Endothelial cell of umbilical vein (primary cell): ENCODE data around the gene SLC47A2. TPM values are rescaled to one million over a fixed set of nuclear protein-coding genes. Genes with fewer than 3 reads are reported as not detected.

Experiments
- BruUV-seq: library from RNA; stranded (reverse); fragments of 400-500 nt; replicated peaks from 2 replicates; lab custom pipeline; 2021; lab: Mats Ljungman, UMichigan
- CTCF ChIA-PET: fragments of 300-600, 350-600 bp; sonication (Branson Sonifier 250); formaldehyde crosslinking; loops from one replicate; lab custom pipeline; 2021; ENCODE audit warnings: antibody characterized with exemption, inconsistent platforms; lab: Charles Lee
- POLR2A ChIA-PET: fragments of 300-600, 350-600 bp; sonication (Branson Sonifier 250); formaldehyde crosslinking; loops from one replicate; lab custom pipeline; 2021; ENCODE audit warnings: antibody characterized with exemption, inconsistent platforms; lab: Charles Lee
- DNase-seq: peaks from one replicate; pipeline ENCODE4 v3.0.0-alpha.2; 2011; ENCODE audit warnings: low read depth, low spot score
- FAIRE-seq: peaks from 2 replicates; lab custom pipeline; 2011; peaks lifted over from hg19 to GRCh38; lab: Jason Lieb, UNC
- H2AFZ ChIP-seq: 2 replicates; pipeline ENCODE4 v1.6.0; 2012; ENCODE audit warnings: low read depth, low read length, control low read depth, inconsistent platforms
- H3K27ac ChIP-seq: 2 replicates; pipeline ENCODE4 v1.5.1; 2011; ENCODE audit warnings: low read depth, mild to moderate bottlenecking, control low read depth, low read length, moderate library complexity; ENCODE audit not compliant: insufficient read depth
- H3K27me3 ChIP-seq, 2 experiments: 2 replicates each; pipeline versions ENCODE4 v1.6.0 to v1.6.1; 2011; ENCODE audit warnings: low read length in 2 of 2, mixed read lengths in 1 of 2; ENCODE audit not compliant: control insufficient read depth in 2 of 2, insufficient read depth in 2 of 2
- H3K36me3 ChIP-seq, 2 experiments: 2 replicates in 1 of 2; 3 replicates in 1 of 2; pipeline ENCODE4 v1.5.1; 2011; ENCODE audit warnings: low read length in 2 of 2, mild to moderate bottlenecking in 1 of 2, moderate library complexity in 1 of 2; ENCODE audit not compliant: control insufficient read depth in 2 of 2, insufficient read depth in 2 of 2; ENCODE audit errors: extremely low read depth in 1 of 2
- H3K4me1 ChIP-seq: 3 replicates; pipeline ENCODE4 v1.5.1; 2011; ENCODE audit warnings: mild to moderate bottlenecking, low read length; ENCODE audit not compliant: control insufficient read depth, insufficient read depth; ENCODE audit errors: extremely low read depth
- H3K4me2 ChIP-seq: 2 replicates; pipeline ENCODE4 v1.6.1; 2011; ENCODE audit warnings: low read length, control low read depth, mixed read lengths; ENCODE audit not compliant: insufficient read depth
- H3K4me3 ChIP-seq, 3 experiments: fragments of 200-600 bp in 1 of 3; sonication (generic), shearing (Covaris generic) in 1 of 3; replicated peaks in 1 of 3; 2 replicates each; pipeline ENCODE4 v1.5.1; 2011 to 2016; ENCODE audit warnings: control low read depth in 3 of 3, low read length in 3 of 3, mild to moderate bottlenecking in 2 of 3, inconsistent platforms in 1 of 3, low read depth in 1 of 3, moderate library complexity in 1 of 3; ENCODE audit not compliant: insufficient read depth in 1 of 3
- H3K79me2 ChIP-seq: 2 replicates; pipeline ENCODE4 v1.6.0; 2012; ENCODE audit warnings: low read length, inconsistent platforms; ENCODE audit not compliant: control insufficient read depth, insufficient read depth
- H3K9ac ChIP-seq: replicated peaks from 2 replicates; pipeline ENCODE3; 2011; ENCODE audit warnings: low read length, control low read depth; ENCODE audit not compliant: insufficient read depth; ENCODE audit errors: extremely low read depth
- H3K9me1 ChIP-seq: replicated peaks from 3 replicates; pipeline ENCODE4 v1.6.0; 2011; ENCODE audit warnings: mild to moderate bottlenecking, low read length; ENCODE audit not compliant: control insufficient read depth, insufficient read depth; ENCODE audit errors: extremely low read depth
- H3K9me3 ChIP-seq: replicated peaks from 2 replicates; pipeline ENCODE4 v1.5.1; 2012; ENCODE audit warnings: low read length, inconsistent platforms; ENCODE audit not compliant: control insufficient read depth, insufficient read depth
- H4K20me1 ChIP-seq: replicated peaks from 2 replicates; pipeline ENCODE3; 2011; ENCODE audit warnings: mild to moderate bottlenecking, low read length; ENCODE audit not compliant: control insufficient read depth, insufficient read depth; ENCODE audit errors: extremely low read depth
- CTCF ChIP-seq, 2 donors: IDR thresholded peaks; 1 replicate in 1 of 2; 2 replicates in 1 of 2; pipeline ENCODE4 v1.5.1; 2011; ENCODE audit warnings: low read length in 2 of 2, mild to moderate bottlenecking in 2 of 2, moderate library complexity in 2 of 2, control low read depth in 1 of 2, inconsistent platforms in 1 of 2, low read depth in 1 of 2; ENCODE audit not compliant: insufficient read depth in 1 of 2; ENCODE audit errors: extremely low read depth in 1 of 2
- EZH2 ChIP-seq: IDR thresholded peaks from 2 replicates; pipeline ENCODE4 v1.6.1; 2012; ENCODE audit warnings: borderline replicate concordance, low read depth, mild to moderate bottlenecking, moderate library complexity, low read length, inconsistent platforms; ENCODE audit not compliant: severe bottlenecking
- FOS ChIP-seq: IDR thresholded peaks from 2 replicates; pipeline ENCODE4 v1.6.1; 2011; ENCODE audit warnings: mild to moderate bottlenecking, low read length, moderate library complexity, borderline replicate concordance; ENCODE audit not compliant: insufficient read depth
- GATA2 ChIP-seq: IDR thresholded peaks from 2 replicates; pipeline ENCODE4 v1.7.0; 2011; ENCODE audit warnings: low read depth, mild to moderate bottlenecking, moderate library complexity, mixed read lengths, low read length; ENCODE audit not compliant: insufficient read length, insufficient read depth
- JUN ChIP-seq: IDR thresholded peaks from 2 replicates; pipeline ENCODE4 v1.6.1; 2011; ENCODE audit warnings: borderline replicate concordance, low read depth; ENCODE audit not compliant: insufficient read length, insufficient read depth
- MYC ChIP-seq: IDR thresholded peaks from one replicate; pipeline ENCODE4 v1.6.1; 2011; ENCODE audit warnings: mild to moderate bottlenecking, low read depth, low read length
- POLR2A ChIP-seq: IDR thresholded peaks from 2 replicates; pipeline ENCODE4 v1.6.1; 2012; ENCODE audit warnings: low read depth, mild to moderate bottlenecking, control low read depth, low read length
- POLR2AphosphoS5 ChIP-seq: IDR thresholded peaks from 2 replicates; pipeline ENCODE4 v1.6.1; 2012; ENCODE audit warnings: low read depth, mild to moderate bottlenecking, control low read depth, low read length, moderate library complexity; ENCODE audit not compliant: insufficient read depth
- dilution Hi-C: fragments of 300-500 bp; cut with MboI; formaldehyde crosslinking; loops from one replicate; pipeline ENCODE4 v1.15.0; 2019; ENCODE audit warnings: low sequenced_read_pairs; ENCODE audit not compliant: extremely low pct_ligation_motif_present
- intact Hi-C: fragments of 100-400 bp; cut with micrococcal nuclease; formaldehyde crosslinking; loops from one replicate; pipeline ENCODE4 v1.10.0; 2022
- polyA plus RNA-seq, 4 experiments: library from polyadenylated mRNA; depleted of rRNA in 3 of 4; stranded (reverse) in 3 of 4; unstranded in 1 of 4; fragments of >200 nt; gene quantifications; 2 replicates each; pipeline versions ENCODE4 v1.2.1 to v1.2.3, GENCODE V29; 2011 to 2012; ENCODE audit warnings: missing spikeins in 1 of 4
- total RNA-seq: library from RNA; stranded (reverse); gene quantifications from 2 replicates; pipeline ENCODE4 v1.2.3, GENCODE V29; 2021
- TF ChIP-seq, protein P1 (sequence below): IDR thresholded peaks from 2 replicates; pipeline ENCODE4 v1.6.1; 2011; ENCODE audit not compliant: insufficient read depth, insufficient read length

SLC47A2 gene
- total and polyA plus RNA-seq, 2 donors (not counting 3 experiments of a cell fraction or from before 2014, with no cell fraction given): not detected

DNA sequence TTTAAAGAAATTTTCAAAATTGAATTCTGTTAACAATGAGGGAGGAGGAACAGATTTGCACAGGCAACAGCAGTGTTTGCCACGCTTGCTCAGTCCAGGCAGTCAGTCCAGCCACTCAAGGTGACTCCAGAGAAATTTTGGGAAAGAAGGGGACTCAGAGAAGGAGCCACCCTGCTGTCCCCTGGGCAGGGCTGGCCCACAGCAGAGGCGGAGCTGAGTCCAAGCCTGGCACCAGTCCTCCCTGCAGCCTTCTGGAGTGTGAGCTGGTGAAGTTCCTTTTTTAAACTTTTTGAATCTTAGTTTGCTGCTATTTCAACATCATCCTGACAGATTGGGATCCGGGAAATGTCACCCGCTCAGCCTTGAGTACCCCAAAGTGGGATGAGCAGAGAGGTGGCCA, 14.5 kb upstream of the SLC47A2 start:
- FAIRE-seq (no peak), DNase-seq (no peak)
- Histone ChIP-seq H3K4me1 (peaks cover 8% of the 10 kb centered on the region), H3K4me3 (no peak overlapping the region), H3K9me1 (no peaks in the 10 kb centered on the region), H3K79me2 (no peaks in the 10 kb centered on the region), H3K4me2 (no peak overlapping the region), H3K36me3 (no peaks in the 10 kb centered on the region), H3K9me3 (no peaks in the 10 kb centered on the region), H2AFZ (no peak overlapping the region), H3K27ac (no peak overlapping the region), H4K20me1 (no peaks in the 10 kb centered on the region), H3K27me3 (no peaks in the 10 kb centered on the region), H3K9ac (no peak overlapping the region)
- ChIA-PET CTCF (interaction anchor here (1.1 to 2.0 kb wide), 2 partner anchors 14 to 32 kb away, joined by 4 to 5 read pairs; no protein-coding TSS in a partner anchor), POLR2A (no interaction called here)
- no TSS peak for BruUV-seq
- TF ChIP-seq, protein P1, sequence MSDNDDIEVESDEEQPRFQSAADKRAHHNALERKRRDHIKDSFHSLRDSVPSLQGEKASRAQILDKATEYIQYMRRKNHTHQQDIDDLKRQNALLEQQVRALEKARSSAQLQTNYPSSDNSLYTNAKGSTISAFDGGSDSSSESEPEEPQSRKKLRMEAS: no peak
- no peak for TF ChIP-seq CTCF (IDR thresholded peaks at IDR 0.05; ENCODE audit: extremely low read depth in 1 of 2, insufficient read depth in 1 of 2, low read depth in 1 of 2, low read length in 2 of 2)
- no peak for TF ChIP-seq GATA2
- no peak for TF ChIP-seq FOS
- TF ChIP-seq POLR2A: no peak
- TF ChIP-seq JUN: no peak
- TF ChIP-seq MYC: no peak
- TF ChIP-seq EZH2: no peak
- TF ChIP-seq POLR2AphosphoS5: no peak
- intact Hi-C loops: no loop called here
- dilution Hi-C loops: no loop called here
